Measurements from ENCODE around the gene ROCK1.

GRCh38 chr18:21146016-21146415 is 34.4 kb upstream of the ROCK1 start:
- TF ChIP-seq CTCF (IDR thresholded peaks at IDR 0.05): no peak
- no peak for TF ChIP-seq POLR2A (IDR thresholded peaks at IDR 0.05)

Measured in Peyer's patch (tissue), 4 donors.